Osteoblast (primary cell): ENCODE data around the gene ADGRL2. TPM values are rescaled to one million over a fixed set of nuclear protein-coding genes. Genes with fewer than 3 reads are reported as not detected.
A peak's percentile ranks its signal among the peaks of the same experiment; 100 is the strongest.

Source experiments
- DNase-seq: peaks from one replicate; pipeline ENCODE4 v3.0.0; 2011; ENCODE audit warnings: low spot score, mixed read lengths; ENCODE audit not compliant: insufficient read length; ENCODE audit errors: missing footprints
- H2AFZ ChIP-seq: 2 replicates; pipeline ENCODE4 v1.6.0; 2011; ENCODE audit warnings: mild to moderate bottlenecking, low read length
- H3K27ac ChIP-seq: 2 replicates; pipeline ENCODE4 v1.5.1; 2011; ENCODE audit warnings: mild to moderate bottlenecking, low read depth, low read length, moderate library complexity
- H3K27me3 ChIP-seq: 2 replicates; pipeline ENCODE4 v1.6.0; 2012; ENCODE audit warnings: mild to moderate bottlenecking, control low read depth, inconsistent platforms, low read length, moderate library complexity; ENCODE audit not compliant: insufficient read depth
- H3K36me3 ChIP-seq: 2 replicates; pipeline ENCODE4 v1.5.1; 2011; ENCODE audit warnings: mild to moderate bottlenecking, low read length, control low read depth, moderate library complexity; ENCODE audit not compliant: insufficient read depth
- H3K4me1 ChIP-seq: 2 replicates; pipeline ENCODE4 v1.5.1; 2011; ENCODE audit warnings: mild to moderate bottlenecking, low read length, control low read depth, moderate library complexity; ENCODE audit not compliant: insufficient read depth
- H3K4me2 ChIP-seq: 2 replicates; pipeline ENCODE4 v1.6.0; 2011; ENCODE audit warnings: mild to moderate bottlenecking, low read length; ENCODE audit not compliant: insufficient read depth
- H3K4me3 ChIP-seq: fragments of 200-600 bp; sonication (generic); 3 replicates; pipeline ENCODE4 v1.5.1; 2012; ENCODE audit warnings: mild to moderate bottlenecking, low read length, inconsistent platforms; ENCODE audit not compliant: insufficient read depth
- H3K79me2 ChIP-seq: 2 replicates; pipeline ENCODE4 v1.6.0; 2012; ENCODE audit warnings: mild to moderate bottlenecking, low read length, control low read depth, inconsistent platforms; ENCODE audit not compliant: insufficient read depth
- H3K9me3 ChIP-seq: 2 replicates; pipeline ENCODE4 v1.5.1; 2011; ENCODE audit warnings: low read depth, low read length, control low read depth
- H4K20me1 ChIP-seq: 2 replicates; pipeline ENCODE4 v1.6.0; 2012; ENCODE audit warnings: mild to moderate bottlenecking, low read length, control low read depth; ENCODE audit not compliant: insufficient read depth
- CTCF ChIP-seq: IDR thresholded peaks from 2 replicates; pipeline ENCODE4 v1.5.1; 2011; ENCODE audit warnings: mild to moderate bottlenecking, low read depth, low read length, moderate library complexity; ENCODE audit errors: extremely low read depth
- total RNA-seq: library from RNA; depleted of rRNA; stranded (reverse); fragments of >200 nt; gene quantifications from 2 replicates; pipeline ENCODE4 v1.2.3, GENCODE V29; 2012

The ADGRL2 gene
- total RNA-seq, 1 donor = 55.4 TPM

GRCh38 chr1:81887421-81888144 is 86.8 kb downstream of the ADGRL2 start:
- H3K79me2 ChIP-seq = peaks cover 13% of the 10 kb centered on the region
- no peak for TF ChIP-seq CTCF
- H3K9me3 ChIP-seq = no peaks in the 10 kb centered on the region
- no peak overlapping the region for H3K27ac ChIP-seq
- H3K4me2 ChIP-seq = no peak overlapping the region
- H3K4me1 ChIP-seq = peaks cover 5% of the 10 kb centered on the region
- no peaks in the 10 kb centered on the region for H3K27me3 ChIP-seq
- DNase-seq = peak; percentile 42
- no peak overlapping the region for H3K4me3 ChIP-seq
- H4K20me1 ChIP-seq = no peaks in the 10 kb centered on the region
- no peak overlapping the region for H2AFZ ChIP-seq
- H3K36me3 ChIP-seq = no peaks in the 10 kb centered on the region

DNA sequence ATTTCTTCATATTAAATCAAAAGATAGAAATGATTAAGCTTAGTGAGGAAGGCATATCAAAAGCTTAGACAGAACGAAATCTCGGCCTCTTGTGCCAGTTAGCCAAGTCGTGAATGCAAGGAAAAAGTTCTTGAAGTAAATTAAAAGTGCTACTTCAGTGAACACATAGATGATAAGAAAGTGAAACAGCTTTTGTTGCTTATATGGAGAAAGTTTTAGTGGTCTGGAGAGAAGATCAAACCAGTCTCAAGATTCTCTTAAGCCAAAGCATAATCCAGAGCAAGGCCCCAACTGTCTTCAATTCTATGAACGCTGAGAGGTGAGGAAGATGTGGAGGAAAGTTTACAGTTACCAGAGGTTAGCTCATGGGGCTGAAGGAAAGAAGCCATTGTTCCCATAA is 88.4 kb downstream of the ADGRL2 start:
- Histone ChIP-seq H3K79me2 (peaks cover 15% of the 10 kb centered on the region), H4K20me1 (peaks cover 3% of the 10 kb centered on the region), H3K27me3 (no peaks in the 10 kb centered on the region), H3K4me1 (peaks cover 6% of the 10 kb centered on the region), H2AFZ (no peak overlapping the region), H3K9me3 (no peaks in the 10 kb centered on the region), H3K36me3 (no peaks in the 10 kb centered on the region), H3K4me3 (no peak overlapping the region), H3K27ac (no peak overlapping the region), H3K4me2 (no peak overlapping the region)
- TF ChIP-seq CTCF = no peak
- no peak for DNase-seq

GRCh38 chr1:81894867-81895266 is 94.1 kb downstream of the ADGRL2 start:
- H3K9me3 ChIP-seq = no peaks in the 10 kb centered on the region
- H3K4me3 ChIP-seq = no peak overlapping the region
- peaks cover 5% of the 10 kb centered on the region for H3K4me1 ChIP-seq
- no peaks in the 10 kb centered on the region for H3K36me3 ChIP-seq
- H3K27me3 ChIP-seq = no peaks in the 10 kb centered on the region
- no peak overlapping the region for H2AFZ ChIP-seq
- H3K27ac ChIP-seq = peak overlapping the region; percentile 30
- peaks cover 15% of the 10 kb centered on the region for H3K79me2 ChIP-seq
- no peak for TF ChIP-seq CTCF
- no peak for DNase-seq
- peaks cover 3% of the 10 kb centered on the region for H4K20me1 ChIP-seq
- peak overlapping the region; percentile 22 for H3K4me2 ChIP-seq

DNA sequence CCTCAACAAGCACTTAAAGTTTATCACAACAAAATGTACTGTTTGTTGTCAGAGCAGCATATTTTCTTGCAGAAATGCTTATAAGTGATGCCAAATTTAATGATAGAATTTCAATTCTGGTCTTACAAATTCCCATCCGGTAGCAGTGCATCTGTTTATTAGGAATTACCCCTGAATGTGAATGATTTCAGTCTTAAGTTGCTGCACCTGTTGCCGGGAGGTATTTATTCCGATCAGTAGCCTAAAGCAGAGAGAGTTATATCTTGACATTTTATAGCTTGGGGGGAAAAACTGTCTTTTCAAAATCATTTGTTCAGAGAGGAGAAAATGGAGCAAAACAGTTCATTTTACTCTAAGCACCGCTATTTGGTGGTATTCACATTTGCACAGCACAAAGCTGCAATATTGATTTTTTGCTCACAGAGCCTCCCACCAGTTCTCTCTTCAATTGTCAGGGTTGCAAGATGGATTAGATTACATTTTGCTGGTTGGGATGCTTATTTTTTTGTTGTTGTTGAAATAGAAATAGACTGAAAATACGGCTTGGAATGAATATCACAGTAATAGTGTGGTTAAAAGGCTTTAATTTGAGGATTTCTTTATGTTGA is 98.6 kb downstream of the ADGRL2 start:
- H3K79me2 ChIP-seq = peaks cover 18% of the 10 kb centered on the region
- DNase-seq = no peak

More for the DNA sequence above, 98.6 kb downstream of the ADGRL2 start:
- TF ChIP-seq CTCF = no peak
- no peaks in the 10 kb centered on the region for H3K36me3 ChIP-seq
- no peak overlapping the region for H3K4me2 ChIP-seq
- H3K4me1 ChIP-seq = peaks cover 3% of the 10 kb centered on the region
- no peaks in the 10 kb centered on the region for H4K20me1 ChIP-seq
- no peaks in the 10 kb centered on the region for H3K9me3 ChIP-seq
- H2AFZ ChIP-seq = no peak overlapping the region
- H3K27me3 ChIP-seq = no peaks in the 10 kb centered on the region
- H3K27ac ChIP-seq = no peak overlapping the region
- H3K4me3 ChIP-seq = no peak overlapping the region
